HCT116 (cell line): ENCODE results near the gene HES1. TPM values are rescaled to one million over a fixed set of nuclear protein-coding genes. Genes with fewer than 3 reads are reported as not detected.

Experiments used
- ATAC-seq: fragments of 200-7000 bp; cut with Tn5 transposase; 2 replicates; pipeline ENCODE4 v1.9.1; 2020; ENCODE audit warnings: mild to moderate bottlenecking, moderate library complexity
- BruUV-seq: library from RNA; stranded (reverse); fragments of 400-500 nt; replicated peaks from 2 replicates; lab custom pipeline; 2021; lab: Mats Ljungman, UMichigan
- CTCF ChIA-PET: fragments of 300-600 bp; sonication (Branson Sonifier 250); formaldehyde crosslinking; loops from one replicate; lab custom pipeline; 2021; ENCODE audit warnings: antibody characterized with exemption; lab: Charles Lee
- POLR2A ChIA-PET: fragments of 300-600, 350-600 bp; sonication (Branson Sonifier 250); formaldehyde crosslinking; loops from one replicate; lab custom pipeline; 2021; ENCODE audit warnings: antibody characterized with exemption; lab: Charles Lee
- RAD21 ChIA-PET, 2 experiments: fragments of 300-600 bp; sonication (Branson Sonifier 250); formaldehyde crosslinking; loops; one replicate each; lab custom pipeline; 2023; ENCODE audit warnings: low total read pairs in 2 of 2; ENCODE audit not compliant: uncharacterized antibody in 2 of 2, unreplicated experiment in 2 of 2, low non-redundant PET in 1 of 2; lab: Charles Lee
- DNase-seq: peaks from one replicate; pipeline ENCODE4 v3.0.0-alpha.2; 2010; ENCODE audit warnings: low read depth, low spot score
- H2AFZ ChIP-seq: fragments of 200-600 bp; shearing (Covaris generic), sonication (generic); 2 replicates; pipeline ENCODE4 v1.6.1; 2017; ENCODE audit warnings: low read depth, mixed run types, mixed read lengths, antibody characterized with exemption, low read length; ENCODE audit not compliant: poor library complexity, severe bottlenecking
- H3K27ac ChIP-seq: 2 replicates; pipeline ENCODE4 v1.5.1; 2012; ENCODE audit warnings: low read depth, low read length
- H3K27me3 ChIP-seq: fragments of 200-600 bp; sonication (generic); 2 replicates; pipeline ENCODE4 v1.6.1; 2016; ENCODE audit warnings: mixed run types, low read length, mixed read lengths; ENCODE audit not compliant: insufficient read depth
- H3K36me3 ChIP-seq, 2 experiments: fragments of 200-500 bp in 1 of 2; fragments of 200-600 bp in 1 of 2; sonication (Bioruptor generic) in 1 of 2; sonication (generic) in 1 of 2; 2 replicates each; pipeline versions ENCODE4 v1.5.1 to v1.6.1; 2014 to 2016; ENCODE audit warnings: low read length in 2 of 2, inconsistent platforms in 1 of 2, mixed read lengths in 1 of 2, mixed run types in 1 of 2; ENCODE audit not compliant: insufficient read depth in 2 of 2, control insufficient read depth in 1 of 2
- H3K4me1 ChIP-seq, 2 experiments: fragments of 200-600 bp in 1 of 2; sonication (generic) in 1 of 2; 2 replicates each; pipeline versions ENCODE4 v1.5.1 to v1.6.1; 2012 to 2017; ENCODE audit warnings: low read length in 2 of 2, inconsistent platforms in 1 of 2, mild to moderate bottlenecking in 1 of 2, mixed read lengths in 1 of 2, mixed run types in 1 of 2, moderate library complexity in 1 of 2; ENCODE audit not compliant: insufficient read depth in 2 of 2, control insufficient read depth in 1 of 2
- H3K4me2 ChIP-seq: fragments of 200-600 bp; sonication (generic); 2 replicates; pipeline ENCODE4 v1.6.1; 2017; ENCODE audit warnings: mixed run types, low read length, mixed read lengths
- H3K4me3 ChIP-seq, 2 experiments: fragments of 200-600 bp in 1 of 2; sonication (generic) in 1 of 2; replicated peaks in 1 of 2; 2 replicates each; pipeline ENCODE4 v1.5.1; 2011 to 2016; ENCODE audit warnings: low read length in 2 of 2, control low read depth in 1 of 2, low read depth in 1 of 2, mild to moderate bottlenecking in 1 of 2, mixed read lengths in 1 of 2, mixed run types in 1 of 2
- H3K79me2 ChIP-seq: fragments of 200-600 bp; sonication (generic); 2 replicates; pipeline ENCODE4 v1.6.1; 2017; ENCODE audit warnings: mild to moderate bottlenecking, mixed run types, low read length, moderate library complexity, mixed read lengths; ENCODE audit not compliant: insufficient read depth
- H3K9ac ChIP-seq: fragments of 200-600 bp; sonication (generic); 2 replicates; pipeline ENCODE4 v1.6.1; 2016; ENCODE audit warnings: low read length, mixed read lengths
- H3K9me2 ChIP-seq: fragments of 200-600 bp; sonication (generic), shearing (Covaris generic); 2 replicates; pipeline ENCODE4 v1.6.1; 2017; ENCODE audit warnings: mixed run types, mild to moderate bottlenecking, moderate library complexity; ENCODE audit not compliant: insufficient read depth
- H3K9me3 ChIP-seq, 2 experiments: fragments of 200-500 bp in 1 of 2; fragments of 200-600 bp in 1 of 2; sonication (Bioruptor generic) in 1 of 2; sonication (generic) in 1 of 2; 2 replicates each; pipeline ENCODE4 v1.6.1; 2014 to 2017; ENCODE audit warnings: low read length in 2 of 2, mixed read lengths in 2 of 2, inconsistent platforms in 1 of 2, low read depth in 1 of 2, mild to moderate bottlenecking in 1 of 2, mixed run types in 1 of 2, moderate library complexity in 1 of 2; ENCODE audit not compliant: control insufficient read depth in 1 of 2, insufficient read depth in 1 of 2
- H4K20me1 ChIP-seq: fragments of 200-600 bp; sonication (generic), shearing (Covaris generic); 2 replicates; pipeline ENCODE4 v1.6.1; 2017; ENCODE audit warnings: mixed run types, mild to moderate bottlenecking, moderate library complexity; ENCODE audit not compliant: insufficient read depth
- CBX3 ChIP-seq: IDR thresholded peaks from 2 replicates; pipeline ENCODE4 v1.6.1; 2012; ENCODE audit warnings: low read depth
- CEBPB ChIP-seq: IDR thresholded peaks from 2 replicates; pipeline ENCODE4 v1.6.1; 2012; ENCODE audit warnings: low read depth
- ELF1 ChIP-seq: IDR thresholded peaks from 2 replicates; pipeline ENCODE4 v1.6.1; 2012; ENCODE audit warnings: low read depth, borderline replicate concordance
- EZH2 ChIP-seq: fragments of 200-600 bp; sonication (generic); IDR thresholded peaks from 2 replicates; pipeline ENCODE4 v1.6.1; 2017; ENCODE audit warnings: antibody characterized with exemption, mixed run types
- EZH2phosphoT487 ChIP-seq: fragments of 200-600 bp; IDR thresholded peaks from 2 replicates; pipeline ENCODE4 v1.6.1; 2018; ENCODE audit warnings: antibody characterized with exemption, borderline replicate concordance
- POLR2AphosphoS5 ChIP-seq: IDR thresholded peaks from 2 replicates; pipeline ENCODE4 v1.6.1; 2011; ENCODE audit warnings: mild to moderate bottlenecking, low read depth, low read length, moderate library complexity
- RAD21 ChIP-seq: IDR thresholded peaks from 2 replicates; pipeline ENCODE4 v1.6.1; 2012; ENCODE audit warnings: low read depth, mild to moderate bottlenecking
- SIN3A ChIP-seq: IDR thresholded peaks from 2 replicates; pipeline ENCODE4 v1.6.1; 2012; ENCODE audit warnings: low read depth
- SP1 ChIP-seq: IDR thresholded peaks from 2 replicates; pipeline ENCODE4 v1.6.1; 2012; ENCODE audit warnings: low read depth
- TCF7L2 ChIP-seq: IDR thresholded peaks from 2 replicates; pipeline ENCODE4 v1.7.0; 2011; ENCODE audit warnings: borderline replicate concordance, inconsistent platforms; ENCODE audit not compliant: insufficient read depth, insufficient read length; ENCODE audit errors: extremely low read depth
- intact Hi-C: fragments of 100-400 bp; cut with micrococcal nuclease; formaldehyde crosslinking; loops from 2 replicates; pipeline ENCODE4 v1.10.0; 2022
- total RNA-seq: library from RNA; stranded (reverse); gene quantifications from one replicate; pipeline ENCODE4 v1.2.1, GENCODE V29; 2021; ENCODE audit not compliant: unreplicated experiment
- TF ChIP-seq, protein P1 (sequence below): IDR thresholded peaks from 2 replicates; pipeline ENCODE4 v1.6.1; 2012
- TF ChIP-seq, protein P2 (sequence below), 3 experiments: fragments of 200-600 bp in 1 of 3; sonication (generic) in 1 of 3; IDR thresholded peaks in 2 of 3; conservative IDR thresholded peaks in 1 of 3; 2 replicates each; pipeline ENCODE4 v1.5.1; 2012 to 2017; ENCODE audit warnings: low read depth in 2 of 3, low read length in 2 of 3, antibody characterized with exemption in 1 of 3, borderline replicate concordance in 1 of 3, control low read depth in 1 of 3, mild to moderate bottlenecking in 1 of 3, mixed read lengths in 1 of 3, mixed run types in 1 of 3, moderate library complexity in 1 of 3; ENCODE audit not compliant: insufficient read depth in 1 of 3
- TF ChIP-seq, protein P3 (sequence below): IDR thresholded peaks from 2 replicates; pipeline ENCODE4 v1.6.1; 2012; ENCODE audit warnings: low read depth
- TF ChIP-seq, protein P4 (sequence below): IDR thresholded peaks from 2 replicates; pipeline ENCODE4 v1.6.1; 2011; ENCODE audit warnings: mild to moderate bottlenecking, low read length, moderate library complexity; ENCODE audit not compliant: insufficient replicate concordance; ENCODE audit errors: extremely low read depth

HES1 gene
- total RNA-seq, 1 experiment from 2014 or later: 32.9 TPM

DNA sequence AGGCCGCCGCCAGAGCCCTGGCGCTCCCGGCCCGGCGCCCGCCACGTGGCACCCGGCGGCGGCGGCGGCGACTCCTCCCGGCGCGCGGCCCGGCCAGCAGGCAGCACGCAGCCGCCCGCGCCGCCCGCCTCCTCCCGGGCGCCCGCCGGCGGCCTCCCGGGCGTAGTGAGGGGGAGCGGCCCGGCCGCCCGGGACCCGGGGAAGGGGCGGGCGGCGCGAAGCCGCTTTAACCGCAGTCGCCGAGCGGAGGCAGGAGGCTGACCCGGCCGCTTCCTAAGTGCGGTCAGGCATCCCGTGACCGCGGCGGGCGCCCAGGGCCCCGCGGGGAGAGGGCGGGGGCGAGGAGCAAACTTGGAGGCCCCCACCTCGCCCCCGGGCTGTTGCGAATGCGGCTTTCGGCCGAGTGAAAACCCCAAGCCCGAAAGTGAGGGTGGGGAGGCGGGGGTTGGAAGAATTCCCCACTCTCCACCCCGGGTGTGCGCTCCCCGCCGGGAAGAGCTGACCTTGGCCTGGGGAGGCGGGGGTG is 1.7 kb upstream of the HES1 start:
- Histone ChIP-seq H3K36me3 (no peaks in the 10 kb centered on the region), H3K9me3 (no peaks in the 10 kb centered on the region), H4K20me1 (no peaks in the 10 kb centered on the region), H3K9ac (peak overlapping the region; percentile 84), H3K27me3 (peaks cover 14% of the 10 kb centered on the region; the same call in 1 of the 2 replicates), H3K27ac (peak overlapping the region; percentile 60), H2AFZ (no peak overlapping the region), H3K4me1 (peaks cover 42 to 78% of the 10 kb centered on the region in 2 experiments), H3K4me3 (peak overlapping the region; percentile 49 to 59), H3K79me2 (peaks cover 14% of the 10 kb centered on the region; the same call in 1 of the 2 replicates), H3K4me2 (peak overlapping the region; percentile 98), H3K9me2 (no peaks in the 10 kb centered on the region)
- ATAC-seq: peak; percentile 34
- TF ChIP-seq, protein P1, sequence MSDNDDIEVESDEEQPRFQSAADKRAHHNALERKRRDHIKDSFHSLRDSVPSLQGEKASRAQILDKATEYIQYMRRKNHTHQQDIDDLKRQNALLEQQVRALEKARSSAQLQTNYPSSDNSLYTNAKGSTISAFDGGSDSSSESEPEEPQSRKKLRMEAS: no peak
- no peak for TF ChIP-seq EZH2phosphoT487
- TF ChIP-seq CEBPB: no peak
- no peak for TF ChIP-seq ELF1
- TF ChIP-seq SIN3A: no peak
- TF ChIP-seq POLR2AphosphoS5: no peak
- TF ChIP-seq, protein P2, sequence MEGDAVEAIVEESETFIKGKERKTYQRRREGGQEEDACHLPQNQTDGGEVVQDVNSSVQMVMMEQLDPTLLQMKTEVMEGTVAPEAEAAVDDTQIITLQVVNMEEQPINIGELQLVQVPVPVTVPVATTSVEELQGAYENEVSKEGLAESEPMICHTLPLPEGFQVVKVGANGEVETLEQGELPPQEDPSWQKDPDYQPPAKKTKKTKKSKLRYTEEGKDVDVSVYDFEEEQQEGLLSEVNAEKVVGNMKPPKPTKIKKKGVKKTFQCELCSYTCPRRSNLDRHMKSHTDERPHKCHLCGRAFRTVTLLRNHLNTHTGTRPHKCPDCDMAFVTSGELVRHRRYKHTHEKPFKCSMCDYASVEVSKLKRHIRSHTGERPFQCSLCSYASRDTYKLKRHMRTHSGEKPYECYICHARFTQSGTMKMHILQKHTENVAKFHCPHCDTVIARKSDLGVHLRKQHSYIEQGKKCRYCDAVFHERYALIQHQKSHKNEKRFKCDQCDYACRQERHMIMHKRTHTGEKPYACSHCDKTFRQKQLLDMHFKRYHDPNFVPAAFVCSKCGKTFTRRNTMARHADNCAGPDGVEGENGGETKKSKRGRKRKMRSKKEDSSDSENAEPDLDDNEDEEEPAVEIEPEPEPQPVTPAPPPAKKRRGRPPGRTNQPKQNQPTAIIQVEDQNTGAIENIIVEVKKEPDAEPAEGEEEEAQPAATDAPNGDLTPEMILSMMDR (IDR thresholded peaks at IDR 0.05 in 2 of 3, conservative IDR thresholded peaks at IDR 0.05 in 1 of 3; ENCODE audit: borderline replicate concordance in 1 of 3, insufficient read depth in 1 of 3, low read depth in 2 of 3, low read length in 2 of 3): no peak
- no peak for TF ChIP-seq RAD21
- TF ChIP-seq, protein P3, sequence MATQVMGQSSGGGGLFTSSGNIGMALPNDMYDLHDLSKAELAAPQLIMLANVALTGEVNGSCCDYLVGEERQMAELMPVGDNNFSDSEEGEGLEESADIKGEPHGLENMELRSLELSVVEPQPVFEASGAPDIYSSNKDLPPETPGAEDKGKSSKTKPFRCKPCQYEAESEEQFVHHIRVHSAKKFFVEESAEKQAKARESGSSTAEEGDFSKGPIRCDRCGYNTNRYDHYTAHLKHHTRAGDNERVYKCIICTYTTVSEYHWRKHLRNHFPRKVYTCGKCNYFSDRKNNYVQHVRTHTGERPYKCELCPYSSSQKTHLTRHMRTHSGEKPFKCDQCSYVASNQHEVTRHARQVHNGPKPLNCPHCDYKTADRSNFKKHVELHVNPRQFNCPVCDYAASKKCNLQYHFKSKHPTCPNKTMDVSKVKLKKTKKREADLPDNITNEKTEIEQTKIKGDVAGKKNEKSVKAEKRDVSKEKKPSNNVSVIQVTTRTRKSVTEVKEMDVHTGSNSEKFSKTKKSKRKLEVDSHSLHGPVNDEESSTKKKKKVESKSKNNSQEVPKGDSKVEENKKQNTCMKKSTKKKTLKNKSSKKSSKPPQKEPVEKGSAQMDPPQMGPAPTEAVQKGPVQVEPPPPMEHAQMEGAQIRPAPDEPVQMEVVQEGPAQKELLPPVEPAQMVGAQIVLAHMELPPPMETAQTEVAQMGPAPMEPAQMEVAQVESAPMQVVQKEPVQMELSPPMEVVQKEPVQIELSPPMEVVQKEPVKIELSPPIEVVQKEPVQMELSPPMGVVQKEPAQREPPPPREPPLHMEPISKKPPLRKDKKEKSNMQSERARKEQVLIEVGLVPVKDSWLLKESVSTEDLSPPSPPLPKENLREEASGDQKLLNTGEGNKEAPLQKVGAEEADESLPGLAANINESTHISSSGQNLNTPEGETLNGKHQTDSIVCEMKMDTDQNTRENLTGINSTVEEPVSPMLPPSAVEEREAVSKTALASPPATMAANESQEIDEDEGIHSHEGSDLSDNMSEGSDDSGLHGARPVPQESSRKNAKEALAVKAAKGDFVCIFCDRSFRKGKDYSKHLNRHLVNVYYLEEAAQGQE: no peak
- no peak for TF ChIP-seq TCF7L2
- TF ChIP-seq, protein P4, sequence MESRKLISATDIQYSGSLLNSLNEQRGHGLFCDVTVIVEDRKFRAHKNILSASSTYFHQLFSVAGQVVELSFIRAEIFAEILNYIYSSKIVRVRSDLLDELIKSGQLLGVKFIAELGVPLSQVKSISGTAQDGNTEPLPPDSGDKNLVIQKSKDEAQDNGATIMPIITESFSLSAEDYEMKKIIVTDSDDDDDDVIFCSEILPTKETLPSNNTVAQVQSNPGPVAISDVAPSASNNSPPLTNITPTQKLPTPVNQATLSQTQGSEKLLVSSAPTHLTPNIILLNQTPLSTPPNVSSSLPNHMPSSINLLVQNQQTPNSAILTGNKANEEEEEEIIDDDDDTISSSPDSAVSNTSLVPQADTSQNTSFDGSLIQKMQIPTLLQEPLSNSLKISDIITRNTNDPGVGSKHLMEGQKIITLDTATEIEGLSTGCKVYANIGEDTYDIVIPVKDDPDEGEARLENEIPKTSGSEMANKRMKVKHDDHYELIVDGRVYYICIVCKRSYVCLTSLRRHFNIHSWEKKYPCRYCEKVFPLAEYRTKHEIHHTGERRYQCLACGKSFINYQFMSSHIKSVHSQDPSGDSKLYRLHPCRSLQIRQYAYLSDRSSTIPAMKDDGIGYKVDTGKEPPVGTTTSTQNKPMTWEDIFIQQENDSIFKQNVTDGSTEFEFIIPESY: no peak
- TF ChIP-seq CBX3: no peak
- TF ChIP-seq SP1: no peak
- TF ChIP-seq EZH2: no peak
- no TSS peak for BruUV-seq
- ChIA-PET POLR2A (interaction anchor here (0.6 to 2.9 kb wide), 8 partner anchors 22 to 353 kb away, joined by 3 to 11 read pairs (median 4); no protein-coding TSS in a partner anchor), RAD21 (interaction anchor here (1.0 kb wide), 2 partner anchors 179 to 353 kb away, joined by 3 read pairs; no protein-coding TSS in a partner anchor), CTCF (interaction anchor here (0.7 to 6.4 kb wide), 3 partner anchors 182 to 353 kb away, joined by 3 to 46 read pairs (median 16); no protein-coding TSS in a partner anchor)
- intact Hi-C loops: loop anchor here (2.0 to 10.0 kb wide), 2 partner anchors 261 to 529 kb away; no protein-coding TSS in a partner anchor
- no peak for DNase-seq
